ENCODE data around the gene REEP1. TPM values are rescaled to one million over a fixed set of nuclear protein-coding genes. Genes with fewer than 3 reads are reported as not detected.

The REEP1 gene
- total and polyA plus RNA-seq, 2 donors (not counting 1 experiment from before 2014, with no cell fraction given), result not detected

DNA sequence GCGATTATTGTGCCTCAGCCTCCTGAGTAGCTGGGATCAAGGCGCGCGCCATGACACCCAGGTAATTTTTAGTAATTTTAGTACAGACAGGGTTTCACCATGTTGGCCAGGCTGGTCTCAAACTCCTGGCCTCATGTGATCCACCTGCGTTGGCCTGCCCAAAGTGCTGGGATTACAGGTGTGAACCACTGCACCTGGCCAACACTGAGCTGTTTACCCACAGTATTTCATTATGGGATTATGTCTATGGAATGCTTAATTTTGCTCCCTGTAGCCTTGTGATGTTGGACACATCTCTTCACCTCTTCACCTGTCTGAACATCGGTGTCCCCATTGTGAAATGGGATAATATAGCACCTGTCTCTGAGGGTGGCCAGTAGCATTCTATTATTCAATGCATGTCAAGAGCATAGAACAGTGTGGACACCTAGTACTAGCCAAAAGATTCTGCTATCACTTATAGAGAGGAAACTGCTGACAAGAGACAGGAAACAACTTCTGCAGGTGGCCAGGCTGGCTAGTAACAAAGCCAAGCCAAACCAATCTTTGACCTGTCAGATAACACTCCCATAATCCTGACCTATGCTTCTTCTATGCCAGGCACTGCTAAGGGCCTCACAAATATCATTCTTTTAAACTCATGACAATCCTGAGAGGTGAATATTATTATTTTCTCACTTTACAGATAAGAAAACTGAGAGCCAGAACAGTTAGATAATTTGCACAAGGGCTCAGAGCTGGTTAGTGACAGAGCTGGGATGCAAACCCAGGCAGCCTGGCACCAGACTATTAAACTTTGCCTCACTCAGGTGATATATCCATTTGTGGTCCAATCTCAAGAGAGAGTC lies 29.4 kb upstream of the REEP1 start:
- no peak overlapping the region for H3K4me3 ChIP-seq (ENCODE audit: control extremely low read depth in 1 of 5, extremely low read depth in 1 of 5, insufficient read depth in 1 of 5, low read depth in 2 of 5, low read length in 4 of 5)
- no peaks in the 10 kb centered on the region for H3K79me2 ChIP-seq (ENCODE audit: control insufficient read depth, insufficient read depth, low read length)
- H3K27me3 Mint-ChIP-seq, result no peaks in the 10 kb centered on the region
- peaks cover 2% of the 10 kb centered on the region for H3K9me3 Mint-ChIP-seq (ENCODE audit: insufficient read depth)
- TF ChIP-seq, protein P1, sequence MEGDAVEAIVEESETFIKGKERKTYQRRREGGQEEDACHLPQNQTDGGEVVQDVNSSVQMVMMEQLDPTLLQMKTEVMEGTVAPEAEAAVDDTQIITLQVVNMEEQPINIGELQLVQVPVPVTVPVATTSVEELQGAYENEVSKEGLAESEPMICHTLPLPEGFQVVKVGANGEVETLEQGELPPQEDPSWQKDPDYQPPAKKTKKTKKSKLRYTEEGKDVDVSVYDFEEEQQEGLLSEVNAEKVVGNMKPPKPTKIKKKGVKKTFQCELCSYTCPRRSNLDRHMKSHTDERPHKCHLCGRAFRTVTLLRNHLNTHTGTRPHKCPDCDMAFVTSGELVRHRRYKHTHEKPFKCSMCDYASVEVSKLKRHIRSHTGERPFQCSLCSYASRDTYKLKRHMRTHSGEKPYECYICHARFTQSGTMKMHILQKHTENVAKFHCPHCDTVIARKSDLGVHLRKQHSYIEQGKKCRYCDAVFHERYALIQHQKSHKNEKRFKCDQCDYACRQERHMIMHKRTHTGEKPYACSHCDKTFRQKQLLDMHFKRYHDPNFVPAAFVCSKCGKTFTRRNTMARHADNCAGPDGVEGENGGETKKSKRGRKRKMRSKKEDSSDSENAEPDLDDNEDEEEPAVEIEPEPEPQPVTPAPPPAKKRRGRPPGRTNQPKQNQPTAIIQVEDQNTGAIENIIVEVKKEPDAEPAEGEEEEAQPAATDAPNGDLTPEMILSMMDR (IDR thresholded peaks at IDR 0.05), result no peak
- TF ChIP-seq EZH2 (IDR thresholded peaks at IDR 0.05; ENCODE audit: borderline replicate concordance, insufficient read depth, low read depth, low read length, poor library complexity, severe bottlenecking), result no peak
- H3K27me3 ChIP-seq (replicated peaks in 1 of 4; ENCODE audit: control extremely low read depth in 1 of 4, control insufficient read depth in 3 of 4, insufficient read depth in 4 of 4, low read length in 3 of 4), result no peaks in the 10 kb centered on the region
- H3K4me3 Mint-ChIP-seq, result no peak overlapping the region
- peaks cover 8% of the 10 kb centered on the region for H3K4me1 Mint-ChIP-seq
- H3K36me3 ChIP-seq (replicated peaks in 1 of 2; ENCODE audit: control extremely low read depth in 1 of 2, control insufficient read depth in 1 of 2, extremely low read depth in 1 of 2, insufficient read depth in 2 of 2, low read length in 1 of 2), result no peaks in the 10 kb centered on the region
- H4K20me1 ChIP-seq (ENCODE audit: control insufficient read depth, insufficient read depth, low read length, poor library complexity, severe bottlenecking), result no peaks in the 10 kb centered on the region
- POLR2A ChIA-PET, result no interaction called here
- H3K27ac ChIP-seq (ENCODE audit: low read length in 2 of 2), result no peak overlapping the region
- no peak overlapping the region for H3K27ac Mint-ChIP-seq
- DNase-seq (no peak), ATAC-seq (ENCODE audit: low read depth) (no peak)
- intact Hi-C loops (cut with micrococcal nuclease), result no loop called here
- no peak overlapping the region for H2AFZ ChIP-seq (ENCODE audit: insufficient read depth, low read depth, low read length, poor library complexity, severe bottlenecking)
- whole genome bisulfite sequencing (ENCODE audit: insufficient coverage), result 94% methylated on average over 4 of the region's 6 CpGs
- H3K4me2 ChIP-seq (replicated peaks; ENCODE audit: low read depth, low read length, poor library complexity, severe bottlenecking), result no peak overlapping the region
- no peak overlapping the region for H3K9ac ChIP-seq (ENCODE audit: low read length)
- H3K9me3 ChIP-seq (ENCODE audit: control extremely low read depth in 1 of 3, control insufficient read depth in 2 of 3, insufficient read depth in 1 of 3, low read length in 2 of 3), result peaks cover 0 to 6% (median 3%) of the 10 kb centered on the region in 3 donors
- peaks cover 3 to 12% of the 10 kb centered on the region in 2 donors for H3K4me1 ChIP-seq (ENCODE audit: control insufficient read depth in 2 of 2, insufficient read depth in 2 of 2, low read length in 2 of 2)
- CTCF ChIA-PET, result interaction anchor here (0.6 to 4.1 kb wide), 5 partner anchors 22 to 1085 kb away, joined by 3 to 47 read pairs (median 5); no protein-coding TSS in a partner anchor

DNA sequence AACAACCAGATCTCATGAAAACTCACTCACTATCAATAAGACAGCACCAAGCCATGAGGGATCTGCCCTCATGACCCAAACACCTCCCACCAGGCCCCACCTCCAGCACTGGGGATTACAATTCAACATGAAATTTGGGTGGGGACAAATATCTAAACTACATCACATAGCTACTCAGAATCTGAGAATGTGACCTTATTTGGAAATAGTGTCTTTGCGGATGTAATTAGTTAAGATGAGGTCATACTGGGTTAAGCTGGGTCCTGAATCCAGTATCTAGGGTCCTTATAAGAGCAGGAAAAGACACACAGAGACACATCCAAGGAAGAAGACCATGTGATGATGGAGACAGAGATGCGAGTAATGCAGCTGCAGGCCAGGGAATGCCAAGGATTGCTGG lies 27.5 kb upstream of the REEP1 start:
- TF ChIP-seq, protein P1 (IDR thresholded peaks at IDR 0.05), result no peak
- TF ChIP-seq EZH2 (IDR thresholded peaks at IDR 0.05; ENCODE audit: borderline replicate concordance, insufficient read depth, low read depth, low read length, poor library complexity, severe bottlenecking), result no peak
- H3K27me3 Mint-ChIP-seq, result peaks cover 4% of the 10 kb centered on the region
- peaks cover 0 to 3% (median 0%) of the 10 kb centered on the region in 4 experiments for H3K27me3 ChIP-seq (replicated peaks in 1 of 4; ENCODE audit: control extremely low read depth in 1 of 4, control insufficient read depth in 3 of 4, insufficient read depth in 4 of 4, low read length in 3 of 4)
- peaks cover 6% of the 10 kb centered on the region for H3K4me1 Mint-ChIP-seq
- H3K27ac ChIP-seq (ENCODE audit: low read length in 2 of 2), result no peak overlapping the region
- no peak overlapping the region for H3K4me3 Mint-ChIP-seq
- no peaks in the 10 kb centered on the region for H3K36me3 ChIP-seq (replicated peaks in 1 of 2; ENCODE audit: control extremely low read depth in 1 of 2, control insufficient read depth in 1 of 2, extremely low read depth in 1 of 2, insufficient read depth in 2 of 2, low read length in 1 of 2)
- CTCF ChIA-PET, result no interaction called here
- WGBS (ENCODE audit: insufficient coverage), result no CpG with 5 or more reads among the region's 2 CpGs
- H3K4me1 ChIP-seq (ENCODE audit: control insufficient read depth in 2 of 2, insufficient read depth in 2 of 2, low read length in 2 of 2), result peaks cover 3 to 8% of the 10 kb centered on the region in 2 donors
- no peak overlapping the region for H3K9ac ChIP-seq (ENCODE audit: low read length)
- no peak overlapping the region for H3K4me3 ChIP-seq (ENCODE audit: control extremely low read depth in 1 of 5, extremely low read depth in 1 of 5, insufficient read depth in 1 of 5, low read depth in 2 of 5, low read length in 4 of 5)
- intact Hi-C loops (cut with micrococcal nuclease), result no loop called here
- H3K4me2 ChIP-seq (replicated peaks; ENCODE audit: low read depth, low read length, poor library complexity, severe bottlenecking), result no peak overlapping the region
- peaks cover 2% of the 10 kb centered on the region for H3K9me3 Mint-ChIP-seq (ENCODE audit: insufficient read depth)
- DNase-seq (no peak), ATAC-seq (ENCODE audit: low read depth) (no peak)
- H4K20me1 ChIP-seq (ENCODE audit: control insufficient read depth, insufficient read depth, low read length, poor library complexity, severe bottlenecking), result no peaks in the 10 kb centered on the region
- POLR2A ChIA-PET, result no interaction called here
- H3K79me2 ChIP-seq (ENCODE audit: control insufficient read depth, insufficient read depth, low read length), result no peaks in the 10 kb centered on the region
- no peak overlapping the region for H3K27ac Mint-ChIP-seq
- no peak overlapping the region for H2AFZ ChIP-seq (ENCODE audit: insufficient read depth, low read depth, low read length, poor library complexity, severe bottlenecking)
- H3K9me3 ChIP-seq (ENCODE audit: control extremely low read depth in 1 of 3, control insufficient read depth in 2 of 3, insufficient read depth in 1 of 3, low read length in 2 of 3), result no peaks in the 10 kb centered on the region

Measured in B cell (primary cell).